Suppressor macrophage treated with lipopolysaccharide for 4 hours (primary cell): Measurements from ENCODE around the gene DAPL1.
"Not testable (repeated sequence)": the region's sequence is repeated elsewhere in the genome, so short reads cannot be mapped to it uniquely, and the experiment has no call there.

ENCODE experiments used
- DNase-seq: peaks from one replicate; pipeline ENCODE4 v3.0.0-alpha.2; 2020

The DAPL1 gene

DNA sequence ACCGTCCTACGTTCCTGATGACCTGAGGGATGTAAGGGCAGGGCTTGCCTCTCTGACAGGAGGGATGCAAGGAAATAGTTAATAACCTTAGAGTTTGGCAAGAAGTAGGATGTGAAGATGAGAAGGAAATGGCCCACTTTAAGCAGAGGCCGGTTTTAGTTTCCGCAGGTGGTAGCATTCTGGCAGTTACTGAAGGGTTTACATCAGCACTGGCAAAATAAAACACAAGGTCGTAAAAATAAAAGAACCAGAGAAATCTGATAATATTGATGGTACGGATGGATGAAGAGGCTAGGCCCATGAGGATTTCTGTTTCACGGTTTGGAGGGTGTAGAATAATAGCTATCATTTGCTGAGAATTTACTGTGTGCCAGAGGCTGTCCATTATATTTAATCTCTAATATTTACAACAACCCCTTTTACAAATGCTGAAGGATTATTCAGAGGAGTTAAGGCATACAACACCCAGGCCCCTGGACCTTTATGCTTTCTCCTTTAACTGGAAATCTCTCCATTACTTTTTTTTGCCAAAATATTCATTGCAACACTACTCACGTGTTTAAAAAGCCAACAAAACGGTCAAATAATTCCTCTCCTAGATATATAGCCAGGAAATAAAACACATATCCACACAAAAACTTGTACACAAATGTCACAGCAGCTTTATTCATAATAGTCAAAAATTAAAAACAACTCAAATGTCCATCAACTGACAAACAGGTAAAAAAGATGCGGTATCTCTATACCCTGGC is 28.5 kb downstream of the DAPL1 start:
- DNase-seq: no peak

GRCh38 chr2:158825021-158825420 is 29.9 kb downstream of the DAPL1 start:
- no peak for DNase-seq

DNA sequence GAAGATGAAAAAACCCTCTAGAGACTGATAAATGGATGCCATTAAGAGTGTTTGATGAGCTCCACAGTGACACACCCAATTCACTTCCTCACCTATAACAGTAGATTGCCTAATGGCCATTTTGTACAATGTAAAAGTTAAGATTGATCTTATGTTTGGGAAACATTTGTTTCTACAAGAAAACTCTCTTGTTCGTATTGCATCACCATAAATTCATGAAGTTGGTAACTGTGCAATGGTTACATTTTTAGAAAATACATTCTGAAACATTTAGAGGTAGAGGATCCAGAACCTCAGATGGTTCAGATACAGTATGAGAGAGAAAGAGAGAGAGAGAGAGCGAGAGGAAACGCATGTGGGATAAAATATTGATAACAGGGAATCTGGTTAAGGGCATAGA is 31.8 kb downstream of the DAPL1 start:
- DNase-seq: no peak

DNA sequence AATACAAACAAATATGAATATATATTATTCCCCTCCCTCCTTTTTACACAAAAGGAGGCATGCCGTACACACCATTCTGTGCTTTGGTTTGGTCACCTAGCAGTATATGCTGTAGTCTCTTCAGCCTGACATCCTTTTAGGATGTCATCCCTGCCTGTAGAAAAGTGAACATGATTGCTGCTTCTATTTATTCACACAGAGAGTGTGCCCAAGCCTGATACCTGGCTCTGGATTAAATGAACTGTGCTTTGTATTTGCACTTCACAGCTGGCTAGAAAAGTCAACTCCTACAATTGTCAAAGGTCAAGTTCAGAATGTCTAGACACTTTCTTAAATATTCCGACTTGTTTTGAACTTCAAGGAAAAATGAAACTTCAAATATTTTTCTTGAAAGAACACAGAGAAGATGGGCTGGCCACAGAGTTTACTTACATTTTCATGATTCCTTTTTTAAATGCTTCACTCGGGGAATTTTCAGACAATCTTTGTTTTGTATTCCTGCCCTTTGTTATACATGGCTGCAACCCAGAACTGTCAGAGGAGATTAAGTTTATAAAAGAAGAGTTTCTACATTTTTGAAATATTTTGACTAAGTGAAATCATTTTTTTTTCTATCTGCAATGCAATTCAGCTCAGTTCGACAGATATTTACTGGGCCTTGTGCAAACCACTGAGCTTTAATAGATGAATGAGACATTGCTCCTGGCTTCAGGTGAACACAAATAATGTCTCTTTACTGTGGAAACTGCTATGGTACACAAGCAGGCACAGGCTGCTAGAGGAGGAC is 33.5 kb downstream of the DAPL1 start:
- DNase-seq: no peak

GRCh38 chr2:158829167-158829566 is 34.0 kb downstream of the DAPL1 start:
- DNase-seq: no peak

DNA sequence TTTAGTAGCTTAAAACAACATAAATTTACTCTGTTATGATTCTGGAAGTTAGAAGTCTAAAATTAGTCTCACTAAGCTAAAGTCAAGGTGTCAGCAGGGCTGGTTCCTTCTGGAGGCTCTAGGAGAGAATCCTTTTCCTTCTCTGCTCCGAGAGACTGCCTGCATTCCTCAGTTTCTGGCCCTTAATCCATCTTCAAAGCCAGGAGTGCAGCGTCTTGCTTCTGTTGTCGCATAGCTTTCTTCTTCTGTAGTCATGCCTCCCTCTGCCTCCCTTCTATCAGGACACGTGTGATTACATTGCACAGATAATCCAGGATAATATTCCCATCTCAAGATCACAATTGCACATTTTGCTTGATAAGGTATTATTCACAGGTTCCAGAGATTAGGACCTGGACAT is 35.1 kb downstream of the DAPL1 start:
- DNase-seq: no peak

DNA sequence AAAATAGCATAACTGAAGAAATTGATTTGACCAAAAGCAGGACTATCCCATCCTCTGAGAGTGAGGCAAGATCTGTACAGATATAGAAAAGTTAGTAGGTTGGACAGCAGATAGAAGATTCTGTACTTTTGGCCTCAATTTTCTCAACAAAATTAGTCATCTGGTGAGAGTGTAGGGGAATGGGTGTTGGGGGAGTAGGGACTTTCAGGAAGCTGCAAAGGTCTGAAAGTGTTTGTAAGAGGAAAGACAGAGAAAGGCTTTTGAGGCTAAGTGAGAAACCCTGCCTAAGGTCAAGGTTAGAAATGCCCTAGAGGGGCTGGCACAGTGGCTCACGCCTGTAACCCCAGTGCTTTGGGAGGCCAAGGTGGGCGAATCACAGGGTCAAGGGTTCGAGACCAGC is 40.3 kb downstream of the DAPL1 start:
- peak; percentile 8 for DNase-seq

DNA sequence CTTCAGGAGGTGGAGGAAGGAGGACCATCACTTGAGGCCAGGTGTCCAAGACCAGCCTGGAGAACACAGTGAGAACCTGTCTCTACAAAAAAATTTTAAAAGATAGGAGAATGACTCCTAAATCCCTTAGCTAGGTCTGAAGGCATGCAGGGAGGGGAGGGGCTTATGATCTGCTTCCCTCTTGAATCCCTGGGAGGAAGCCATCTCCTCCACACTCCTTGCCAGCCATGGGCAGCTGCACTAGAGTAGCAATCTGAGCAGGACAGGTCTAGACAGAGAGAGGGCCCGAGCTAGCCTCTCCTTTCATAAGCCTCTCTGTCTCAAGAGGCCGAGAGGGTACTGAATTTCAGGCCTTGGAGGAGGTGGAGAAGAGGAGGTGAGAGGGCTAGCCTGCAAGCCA is 42.5 kb downstream of the DAPL1 start:
- no peak for DNase-seq

DNA sequence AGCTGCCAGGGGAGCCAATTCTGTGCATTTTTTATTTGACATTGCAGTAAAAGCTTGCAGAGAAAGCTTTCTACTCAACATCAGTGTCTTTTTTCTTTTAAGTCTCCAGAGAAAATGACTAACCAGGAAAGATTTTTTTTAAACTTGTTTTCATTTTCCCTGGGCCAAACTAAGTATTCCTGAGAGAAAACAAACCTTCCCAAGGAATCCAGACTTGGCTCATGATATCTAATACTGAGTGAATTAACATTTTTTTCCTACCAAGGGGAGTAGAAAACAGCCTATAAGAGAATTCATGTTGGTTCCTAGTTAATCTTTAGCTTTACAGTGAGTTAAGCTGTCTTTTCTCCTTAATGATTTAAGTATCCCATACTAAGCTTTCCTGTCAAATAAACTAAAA is 46.7 kb downstream of the DAPL1 start:
- no peak for DNase-seq

DNA sequence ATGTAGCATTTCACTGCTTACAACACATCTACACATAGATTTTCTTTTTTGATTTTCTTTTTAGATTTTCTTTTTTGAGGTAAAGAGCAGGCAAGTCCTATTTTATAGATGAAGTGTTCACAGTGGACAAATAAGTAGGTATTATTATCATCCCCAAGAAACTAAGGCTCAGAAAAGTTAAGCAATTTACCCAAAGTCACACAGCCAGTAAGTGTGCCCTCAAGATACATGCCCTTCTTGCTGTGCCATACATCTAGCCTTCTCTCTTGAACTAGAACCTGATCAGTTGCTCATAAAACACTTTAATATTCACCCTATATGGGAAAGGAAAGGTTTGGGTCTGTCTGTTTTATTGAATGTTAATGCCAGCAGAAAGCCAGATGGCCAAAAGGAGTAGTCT is 50.3 kb downstream of the DAPL1 start:
- no peak for DNase-seq

- DNase-seq: no peak
Measured at GRCh38 chr2:158845859-158846258, 50.7 kb downstream of the DAPL1 start.

DNA sequence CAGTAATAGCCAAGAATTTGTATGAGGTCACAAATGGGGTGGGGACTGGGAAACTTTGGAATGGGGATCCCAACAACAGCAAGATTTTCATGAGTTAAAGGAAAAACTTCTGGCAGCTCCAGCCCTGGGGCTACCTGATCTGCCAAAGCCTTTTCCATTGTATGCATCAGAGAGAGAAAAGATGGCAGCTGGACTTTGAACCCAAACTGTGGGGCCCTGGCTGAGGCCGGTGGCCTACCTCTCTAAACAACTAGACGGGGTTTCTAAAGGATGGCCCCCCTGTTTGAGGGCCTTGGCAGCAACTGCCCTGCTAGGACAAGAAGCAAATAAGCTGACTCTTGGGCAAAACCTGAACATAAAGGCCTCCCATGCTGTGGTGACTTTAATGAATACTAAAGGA is 52.4 kb downstream of the DAPL1 start:
- not testable (repeated sequence) for DNase-seq

GRCh38 chr2:158848031-158848970 is 53.2 kb downstream of the DAPL1 start:
- not testable (repeated sequence) for DNase-seq

DNA sequence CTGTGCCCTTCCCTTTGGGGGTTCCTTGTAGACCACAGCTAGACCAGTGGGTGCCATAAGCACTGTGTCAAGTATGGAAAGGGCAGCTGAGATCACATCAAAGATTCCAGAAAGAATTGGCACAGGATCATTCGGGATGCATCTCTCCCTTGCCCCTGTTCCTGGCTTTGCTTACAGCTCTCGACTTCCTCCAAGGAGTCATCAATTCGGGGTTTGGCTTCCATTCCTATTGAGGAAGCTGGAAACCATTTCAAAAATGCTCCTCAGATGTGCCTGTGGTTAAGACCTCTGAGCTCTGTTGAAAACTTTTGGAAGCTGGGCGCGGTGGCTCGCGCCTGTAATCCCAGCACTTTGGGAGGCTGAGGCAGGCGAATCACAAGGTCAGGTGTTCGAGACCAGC is 65.1 kb downstream of the DAPL1 start:
- not testable (repeated sequence) for DNase-seq

GRCh38 chr2:158861626-158862025 is 66.5 kb downstream of the DAPL1 start:
- not testable (repeated sequence) for DNase-seq

DNA sequence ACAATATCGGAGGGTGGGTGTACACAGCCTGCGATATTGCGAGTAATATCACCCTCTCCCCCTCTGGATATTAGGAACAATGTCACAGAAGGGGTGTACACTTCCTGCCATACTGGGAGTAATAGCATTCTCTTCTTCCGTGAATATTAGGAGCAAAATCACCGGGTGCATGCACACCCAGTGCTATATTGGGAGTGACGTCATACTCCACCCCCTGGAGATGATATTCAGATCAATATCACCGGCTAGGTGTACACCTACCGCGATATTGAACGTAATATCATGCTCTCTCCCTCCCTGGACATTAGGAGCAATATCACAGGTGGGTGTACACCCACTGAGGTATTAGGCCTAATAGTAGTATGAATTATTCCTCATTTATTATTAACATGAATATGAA is 70.4 kb downstream of the DAPL1 start:
- DNase-seq: not testable (repeated sequence)
